K562 (cell line): ENCODE data around the gene GIPC3. TPM values are rescaled to one million over a fixed set of nuclear protein-coding genes. Genes with fewer than 3 reads are reported as not detected.

Experiments used
- GATA2 ChIP-seq: sonication (generic); formaldehyde crosslinking; IDR thresholded peaks from 2 replicates; pipeline ENCODE4 v1.4.0; 2020; ENCODE audit warnings: mild to moderate bottlenecking, missing genetic modification reagents
- GMEB1 ChIP-seq: fragments of 250-450 bp; sonication (Bioruptor Pico); IDR thresholded peaks from 2 replicates; pipeline ENCODE4 v1.4.0; 2020; ENCODE audit warnings: mild to moderate bottlenecking
- ILK ChIP-seq: fragments of 450-650 bp; IDR thresholded peaks from 2 replicates; pipeline ENCODE4 v1.6.1; 2016; ENCODE audit warnings: missing genetic modification characterization, low read depth, mild to moderate bottlenecking, missing compliant biosample characterization, moderate library complexity, borderline replicate concordance
- KHSRP ChIP-seq: fragments of 450-650 bp; IDR thresholded peaks from 2 replicates; pipeline ENCODE4 v1.6.1; 2017
- MTA2 ChIP-seq: fragments of 450-650 bp; IDR thresholded peaks from 2 replicates; pipeline ENCODE4 v1.6.1; 2016; ENCODE audit warnings: low read depth
- PATZ1 ChIP-seq: fragments of 250-450 bp; sonication (Bioruptor Pico); IDR thresholded peaks from 2 replicates; pipeline ENCODE4 v1.5.0; 2020; ENCODE audit warnings: mild to moderate bottlenecking, borderline replicate concordance
- PHF8 ChIP-seq: fragments of 200-600 bp; sonication (generic); IDR thresholded peaks from 2 replicates; pipeline ENCODE4 v1.6.1; 2012; ENCODE audit warnings: mixed run types, mild to moderate bottlenecking, inconsistent platforms, low read length, moderate library complexity, borderline replicate concordance
- RBM17 ChIP-seq: fragments of 200-400 bp; formaldehyde crosslinking; IDR thresholded peaks from 2 replicates; pipeline ENCODE4 v1.6.1; 2017; ENCODE audit warnings: low read depth, mild to moderate bottlenecking, low read length, borderline replicate concordance
- SMAD4 ChIP-seq: fragments of 250-450 bp; sonication (Bioruptor Pico); conservative IDR thresholded peaks from 2 replicates; pipeline ENCODE4 v1.8.0; 2021; ENCODE audit warnings: inconsistent platforms, mild to moderate bottlenecking, moderate library complexity
- YBX1 ChIP-seq: fragments of 450-650 bp; IDR thresholded peaks from 2 replicates; pipeline ENCODE4 v1.7.1; 2016; ENCODE audit warnings: mild to moderate bottlenecking
- ZBTB40 ChIP-seq, 2 experiments: fragments of 450-650 bp in 1 of 2; sonication (generic) in 1 of 2; formaldehyde crosslinking in 1 of 2; IDR thresholded peaks; 2 replicates each; pipeline versions ENCODE4 v1.7.1 to v1.9.0; 2016 to 2022; ENCODE audit warnings: inconsistent platforms in 1 of 2, mild to moderate bottlenecking in 1 of 2, missing genetic modification reagents in 1 of 2
- ZNF449 ChIP-seq: fragments of 250-450 bp; sonication (Bioruptor Pico); IDR thresholded peaks from 2 replicates; pipeline ENCODE4 v1.8.0; 2022; ENCODE audit warnings: moderate library complexity, mild to moderate bottlenecking, inconsistent platforms
- polyA plus RNA-seq, 8 experiments: library from polyadenylated mRNA; depleted of rRNA in 4 of 8; stranded (reverse) in 5 of 8; unstranded in 3 of 8; fragments of >200 nt; fragmentation: Nextera tagmentation in 2 of 8; fragmentation: Illumina TruSeq in 1 of 8; extraction: Ambion mirVana in 2 of 8; extraction: Trizol in 1 of 8; gene quantifications; 2 replicates each; pipeline versions ENCODE4 v1.2.1 to v1.2.3, GENCODE V29; 2011 to 2014; ENCODE audit warnings: inconsistent platforms in 1 of 8, missing spikeins in 1 of 8
- total RNA-seq, 7 experiments: library from RNA; depleted of rRNA in 6 of 7; stranded (reverse); fragments of >200 nt in 6 of 7; fragmentation: Illumina TruSeq in 2 of 7; extraction: Trizol in 2 of 7; gene quantifications; 2 replicates each; pipeline versions ENCODE4 v1.2.1 to v1.2.3, GENCODE V29; 2011 to 2021; ENCODE audit warnings: low replicate concordance in 1 of 7

GIPC3 gene
- total and polyA plus RNA-seq, 9 of the 15 experiments (the other 6 are each of a cell fraction or from before 2014, with no cell fraction given): 0.03 to 3.6 (median 1.5) TPM; not detected in 1

DNA sequence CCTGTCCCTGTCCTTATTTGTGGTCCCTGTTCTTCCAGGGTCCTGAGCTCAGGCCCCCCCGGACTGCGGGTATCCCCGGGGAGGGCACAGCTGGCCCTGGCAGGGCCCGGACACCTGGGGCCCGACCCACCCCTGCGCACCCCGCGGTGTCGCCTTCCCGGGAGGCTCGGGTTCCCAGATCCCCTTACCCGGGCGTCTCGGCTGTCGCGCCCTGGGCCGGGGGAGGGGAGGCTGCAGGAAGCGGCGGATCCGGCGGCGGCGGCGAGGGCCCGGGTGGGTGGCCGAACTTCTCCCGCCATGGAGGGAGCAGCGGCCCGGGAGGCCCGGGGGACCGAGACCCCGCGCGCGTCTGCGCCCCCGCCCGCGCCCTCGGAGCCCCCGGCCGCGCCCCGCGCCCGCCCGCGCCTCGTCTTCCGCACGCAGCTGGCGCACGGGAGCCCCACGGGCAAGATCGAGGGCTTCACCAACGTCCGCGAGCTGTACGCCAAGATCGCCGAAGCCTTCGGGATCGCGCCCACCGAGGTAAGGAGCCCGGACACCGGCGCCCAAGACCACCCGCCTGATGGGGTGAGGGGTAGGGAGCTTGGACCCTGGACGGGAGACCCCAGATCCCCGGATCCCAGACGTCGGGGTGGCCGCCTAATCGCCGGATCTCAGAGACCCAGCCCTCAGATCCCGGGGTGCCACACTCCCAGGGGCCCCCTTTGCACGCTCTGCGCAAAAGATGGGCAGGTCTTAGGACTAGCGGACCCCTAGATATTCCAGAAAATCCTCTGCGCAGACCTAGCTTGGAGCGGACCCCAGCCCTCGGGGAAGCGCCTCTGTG lies at the start of gene GIPC3 (continued):
- TF ChIP-seq PHF8 (peak; percentile 30; the same call in 1 of the 2 replicates), SMAD4 (CRISPR knock-in tag) (no peak), RBM17 (no peak), PATZ1 (CRISPR knock-in tag) (no peak), ZNF449 (CRISPR knock-in tag) (no peak), GATA2 (CRISPR knock-in tag) (no peak), ILK (tag) (no peak), YBX1 (no peak), GMEB1 (CRISPR knock-in tag) (no peak), KHSRP (no peak), ZBTB40 (IDR thresholded peaks at IDR 0.05) (0 out of 2 replicates have a peak, but pooled peaks have one; percentile 46), ZBTB40 (CRISPR knock-in tag; IDR thresholded peaks at IDR 0.05) (no peak), MTA2 (no peak)
